Uterus (tissue), 2 donors: ENCODE measurements around the gene SMCO2.

ENCODE experiments used
- CTCF ChIP-seq, 4 experiments: fragments of 200-600 bp in 2 of 4; fragments of 450-650 bp in 2 of 4; sonication (generic) in 2 of 4; IDR thresholded peaks; one replicate each; pipeline ENCODE4 v1.5.1; 2016 to 2019; ENCODE audit warnings: antibody characterized with exemption in 4 of 4, mild to moderate bottlenecking in 2 of 4, moderate library complexity in 1 of 4
- POLR2A ChIP-seq, 2 donors: fragments of 450-650 bp; IDR thresholded peaks; one replicate each; pipeline ENCODE4 v1.6.1; 2016; ENCODE audit warnings: antibody characterized with exemption in 2 of 2, mild to moderate bottlenecking in 1 of 2, moderate library complexity in 1 of 2

GRCh38 chr12:27462151-27462694 lies 15.7 kb downstream of the SMCO2 start:
- TF ChIP-seq CTCF (IDR thresholded peaks at IDR 0.05) (no peak), POLR2A (IDR thresholded peaks at IDR 0.05) (no peak)
